Stimulated activated CD8-positive, alpha-beta memory T cell treated with anti-CD3 and anti-CD28 coated beads, Interleukin-2, amount 100 ng/mL, for 48 hours (primary cell): ENCODE data around the gene TMEM94.
"Not testable (repeated sequence)": the region's sequence is repeated elsewhere in the genome, so short reads cannot be mapped to it uniquely, and the experiment has no call there.

ENCODE experiments used
- DNase-seq, 2 donors: peaks; one replicate each; pipeline ENCODE4 v3.0.0-alpha.2; 2020; ENCODE audit warnings: low read depth in 2 of 2

Gene TMEM94

GRCh38 chr17:75445896-75446295 is 10.5 kb upstream of the TMEM94 start:
- DNase-seq, result not testable (repeated sequence)

GRCh38 chr17:75447951-75448856 is 8.2 kb upstream of the TMEM94 start:
- DNase-seq, result no peak

GRCh38 chr17:75450270-75450669 is 6.2 kb upstream of the TMEM94 start:
- no peak for DNase-seq

GRCh38 chr17:75454193-75454592 is 2.2 kb upstream of the TMEM94 start:
- no peak for DNase-seq

- not testable (repeated sequence) for DNase-seq
Observed at GRCh38 chr17:75454672-75455071, 1.8 kb upstream of the TMEM94 start.

- DNase-seq, result no peak
Observed at GRCh38 chr17:75456039-75456416, 407 bp upstream of the TMEM94 start.

- no peak for DNase-seq
Observed at GRCh38 chr17:75457047-75457654, 716 bp downstream of the TMEM94 start.

- no peak for DNase-seq
Observed at GRCh38 chr17:75459246-75459589, 2.8 kb downstream of the TMEM94 start.

- DNase-seq, result no peak
Observed at GRCh38 chr17:75459590-75460267, 3.3 kb downstream of the TMEM94 start.

- no peak for DNase-seq
Observed at GRCh38 chr17:75460295-75460694, 3.9 kb downstream of the TMEM94 start.

- DNase-seq, result no peak
Observed at GRCh38 chr17:75463603-75464002, 7.2 kb downstream of the TMEM94 start.

- no peak for DNase-seq
Observed at GRCh38 chr17:75465039-75465438, 8.6 kb downstream of the TMEM94 start.

GRCh38 chr17:75468291-75468754 is 11.9 kb downstream of the TMEM94 start:
- DNase-seq, result no peak

- no peak for DNase-seq
Observed at GRCh38 chr17:75468779-75469373, 12.4 kb downstream of the TMEM94 start.

GRCh38 chr17:75471207-75471606 is 14.8 kb downstream of the TMEM94 start:
- DNase-seq, result no peak

GRCh38 chr17:75472119-75472518 is 15.7 kb downstream of the TMEM94 start:
- DNase-seq, result no peak

- no peak for DNase-seq
Observed at GRCh38 chr17:75473246-75473645, 16.8 kb downstream of the TMEM94 start.

GRCh38 chr17:75474736-75475135 is 18.3 kb downstream of the TMEM94 start:
- DNase-seq, result no peak

- no peak for DNase-seq
Observed at GRCh38 chr17:75475144-75475835, 18.9 kb downstream of the TMEM94 start.

GRCh38 chr17:75475851-75476250 is 19.4 kb downstream of the TMEM94 start:
- no peak for DNase-seq

GRCh38 chr17:75476271-75476671 is 19.8 kb downstream of the TMEM94 start:
- DNase-seq, result no peak
